Measurements from ENCODE around the gene EPOP.

DNA sequence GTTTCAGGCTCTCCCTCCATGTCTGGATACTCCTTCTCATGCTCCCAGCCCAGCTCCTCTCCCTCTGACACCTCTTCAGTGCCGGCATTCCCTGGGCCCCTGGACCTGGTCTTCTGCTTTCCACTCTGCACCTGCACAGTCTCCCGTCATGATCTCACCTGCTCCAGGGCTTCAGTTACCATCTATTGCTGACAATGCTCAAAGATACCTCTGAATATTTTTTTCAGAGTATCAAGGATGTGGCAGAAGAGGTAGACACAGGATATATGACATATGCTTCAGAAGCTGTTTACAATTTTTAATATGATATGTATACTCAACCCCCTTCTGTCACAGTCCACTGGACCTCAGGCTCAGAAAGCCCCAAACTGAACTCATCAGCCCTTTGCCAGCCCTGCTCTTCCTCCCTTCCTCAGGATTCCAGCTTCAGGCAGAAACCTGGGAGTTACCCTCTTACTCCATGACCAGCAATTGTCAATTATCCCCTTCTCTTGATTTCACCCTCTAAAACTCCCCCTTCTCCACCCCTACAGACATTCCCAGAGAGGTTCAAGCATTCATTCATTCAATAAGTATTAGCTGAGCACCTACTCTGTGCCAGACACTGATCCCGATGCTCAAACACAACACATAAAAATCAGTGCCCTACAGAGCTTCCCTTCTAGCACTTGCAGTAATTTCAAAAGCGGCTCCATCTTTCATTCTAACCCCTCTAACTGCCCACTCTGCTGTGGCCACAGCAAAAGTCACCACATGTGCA lies 22.5 kb upstream of the EPOP start:
- TF ChIP-seq, protein P1, sequence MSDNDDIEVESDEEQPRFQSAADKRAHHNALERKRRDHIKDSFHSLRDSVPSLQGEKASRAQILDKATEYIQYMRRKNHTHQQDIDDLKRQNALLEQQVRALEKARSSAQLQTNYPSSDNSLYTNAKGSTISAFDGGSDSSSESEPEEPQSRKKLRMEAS (IDR thresholded peaks at IDR 0.05), result no peak
- TF ChIP-seq, protein P2, sequence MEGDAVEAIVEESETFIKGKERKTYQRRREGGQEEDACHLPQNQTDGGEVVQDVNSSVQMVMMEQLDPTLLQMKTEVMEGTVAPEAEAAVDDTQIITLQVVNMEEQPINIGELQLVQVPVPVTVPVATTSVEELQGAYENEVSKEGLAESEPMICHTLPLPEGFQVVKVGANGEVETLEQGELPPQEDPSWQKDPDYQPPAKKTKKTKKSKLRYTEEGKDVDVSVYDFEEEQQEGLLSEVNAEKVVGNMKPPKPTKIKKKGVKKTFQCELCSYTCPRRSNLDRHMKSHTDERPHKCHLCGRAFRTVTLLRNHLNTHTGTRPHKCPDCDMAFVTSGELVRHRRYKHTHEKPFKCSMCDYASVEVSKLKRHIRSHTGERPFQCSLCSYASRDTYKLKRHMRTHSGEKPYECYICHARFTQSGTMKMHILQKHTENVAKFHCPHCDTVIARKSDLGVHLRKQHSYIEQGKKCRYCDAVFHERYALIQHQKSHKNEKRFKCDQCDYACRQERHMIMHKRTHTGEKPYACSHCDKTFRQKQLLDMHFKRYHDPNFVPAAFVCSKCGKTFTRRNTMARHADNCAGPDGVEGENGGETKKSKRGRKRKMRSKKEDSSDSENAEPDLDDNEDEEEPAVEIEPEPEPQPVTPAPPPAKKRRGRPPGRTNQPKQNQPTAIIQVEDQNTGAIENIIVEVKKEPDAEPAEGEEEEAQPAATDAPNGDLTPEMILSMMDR (IDR thresholded peaks at IDR 0.05; ENCODE audit: low read depth, low read length, missing input control), result no peak
- no peak for TF ChIP-seq RXRA (IDR thresholded peaks at IDR 0.05)
- TF ChIP-seq, protein P3, sequence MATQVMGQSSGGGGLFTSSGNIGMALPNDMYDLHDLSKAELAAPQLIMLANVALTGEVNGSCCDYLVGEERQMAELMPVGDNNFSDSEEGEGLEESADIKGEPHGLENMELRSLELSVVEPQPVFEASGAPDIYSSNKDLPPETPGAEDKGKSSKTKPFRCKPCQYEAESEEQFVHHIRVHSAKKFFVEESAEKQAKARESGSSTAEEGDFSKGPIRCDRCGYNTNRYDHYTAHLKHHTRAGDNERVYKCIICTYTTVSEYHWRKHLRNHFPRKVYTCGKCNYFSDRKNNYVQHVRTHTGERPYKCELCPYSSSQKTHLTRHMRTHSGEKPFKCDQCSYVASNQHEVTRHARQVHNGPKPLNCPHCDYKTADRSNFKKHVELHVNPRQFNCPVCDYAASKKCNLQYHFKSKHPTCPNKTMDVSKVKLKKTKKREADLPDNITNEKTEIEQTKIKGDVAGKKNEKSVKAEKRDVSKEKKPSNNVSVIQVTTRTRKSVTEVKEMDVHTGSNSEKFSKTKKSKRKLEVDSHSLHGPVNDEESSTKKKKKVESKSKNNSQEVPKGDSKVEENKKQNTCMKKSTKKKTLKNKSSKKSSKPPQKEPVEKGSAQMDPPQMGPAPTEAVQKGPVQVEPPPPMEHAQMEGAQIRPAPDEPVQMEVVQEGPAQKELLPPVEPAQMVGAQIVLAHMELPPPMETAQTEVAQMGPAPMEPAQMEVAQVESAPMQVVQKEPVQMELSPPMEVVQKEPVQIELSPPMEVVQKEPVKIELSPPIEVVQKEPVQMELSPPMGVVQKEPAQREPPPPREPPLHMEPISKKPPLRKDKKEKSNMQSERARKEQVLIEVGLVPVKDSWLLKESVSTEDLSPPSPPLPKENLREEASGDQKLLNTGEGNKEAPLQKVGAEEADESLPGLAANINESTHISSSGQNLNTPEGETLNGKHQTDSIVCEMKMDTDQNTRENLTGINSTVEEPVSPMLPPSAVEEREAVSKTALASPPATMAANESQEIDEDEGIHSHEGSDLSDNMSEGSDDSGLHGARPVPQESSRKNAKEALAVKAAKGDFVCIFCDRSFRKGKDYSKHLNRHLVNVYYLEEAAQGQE (IDR thresholded peaks at IDR 0.05), result no peak
- TF ChIP-seq SP1 (IDR thresholded peaks at IDR 0.05), result no peak
- no peak for TF ChIP-seq EGR1 (IDR thresholded peaks at IDR 0.05; ENCODE audit: low read depth in 2 of 2)
- no peak for TF ChIP-seq JUND (IDR thresholded peaks at IDR 0.05)
- TF ChIP-seq RAD21 (IDR thresholded peaks at IDR 0.05), result no peak
- TF ChIP-seq HNF4A (conservative IDR thresholded peaks at IDR 0.05), result no peak
- TF ChIP-seq, protein P4, sequence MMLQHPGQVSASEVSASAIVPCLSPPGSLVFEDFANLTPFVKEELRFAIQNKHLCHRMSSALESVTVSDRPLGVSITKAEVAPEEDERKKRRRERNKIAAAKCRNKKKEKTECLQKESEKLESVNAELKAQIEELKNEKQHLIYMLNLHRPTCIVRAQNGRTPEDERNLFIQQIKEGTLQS (IDR thresholded peaks at IDR 0.05), result no peak
- TF ChIP-seq TAF1 (conservative IDR thresholded peaks at IDR 0.05), result no peak
- TF ChIP-seq NR2F2 (IDR thresholded peaks at IDR 0.05), result no peak
- TF ChIP-seq, protein P5, sequence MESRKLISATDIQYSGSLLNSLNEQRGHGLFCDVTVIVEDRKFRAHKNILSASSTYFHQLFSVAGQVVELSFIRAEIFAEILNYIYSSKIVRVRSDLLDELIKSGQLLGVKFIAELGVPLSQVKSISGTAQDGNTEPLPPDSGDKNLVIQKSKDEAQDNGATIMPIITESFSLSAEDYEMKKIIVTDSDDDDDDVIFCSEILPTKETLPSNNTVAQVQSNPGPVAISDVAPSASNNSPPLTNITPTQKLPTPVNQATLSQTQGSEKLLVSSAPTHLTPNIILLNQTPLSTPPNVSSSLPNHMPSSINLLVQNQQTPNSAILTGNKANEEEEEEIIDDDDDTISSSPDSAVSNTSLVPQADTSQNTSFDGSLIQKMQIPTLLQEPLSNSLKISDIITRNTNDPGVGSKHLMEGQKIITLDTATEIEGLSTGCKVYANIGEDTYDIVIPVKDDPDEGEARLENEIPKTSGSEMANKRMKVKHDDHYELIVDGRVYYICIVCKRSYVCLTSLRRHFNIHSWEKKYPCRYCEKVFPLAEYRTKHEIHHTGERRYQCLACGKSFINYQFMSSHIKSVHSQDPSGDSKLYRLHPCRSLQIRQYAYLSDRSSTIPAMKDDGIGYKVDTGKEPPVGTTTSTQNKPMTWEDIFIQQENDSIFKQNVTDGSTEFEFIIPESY (IDR thresholded peaks at IDR 0.05), result no peak
- TF ChIP-seq YY1 (IDR thresholded peaks at IDR 0.05), result no peak
